ENCODE results near the gene ZNF695. TPM values are rescaled to one million over a fixed set of nuclear protein-coding genes. Genes with fewer than 3 reads are reported as not detected.

ZNF695 gene
- total RNA-seq, 1 experiment from 2014 or later = 0.63 TPM

DNA sequence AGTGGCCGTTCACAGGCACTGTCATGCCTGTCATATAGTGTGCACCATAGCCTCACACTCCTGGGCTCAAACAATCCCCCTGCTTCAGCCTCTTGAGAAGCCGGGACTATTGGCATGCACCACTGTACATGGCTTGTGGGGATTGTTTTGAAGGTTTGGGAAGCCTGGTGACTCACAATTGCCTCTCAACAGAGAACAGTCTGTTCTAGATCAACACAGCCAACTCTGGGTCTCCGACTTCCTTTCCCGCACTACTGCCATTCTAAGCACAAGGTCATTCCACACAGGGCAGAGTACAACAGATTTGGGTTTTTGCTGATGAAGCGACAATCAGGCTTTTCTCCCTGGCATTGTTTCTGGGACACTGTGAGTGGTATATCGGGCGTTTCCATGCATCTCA lies 60.6 kb downstream of the ZNF695 start:
- Histone ChIP-seq H3K4me2 (ENCODE audit: low read depth, low read length, poor library complexity, severe bottlenecking) (no peak overlapping the region), H3K9me3 (ENCODE audit: low read length) (no peaks in the 10 kb centered on the region), H3K36me3 (ENCODE audit: insufficient read depth, low read length) (no peaks in the 10 kb centered on the region), H3K4me1 (ENCODE audit: low read length) (peaks cover 12% of the 10 kb centered on the region), H3K27ac (ENCODE audit: low read length) (no peak overlapping the region), H3K4me3 (ENCODE audit: low read length) (no peak overlapping the region), H2AFZ (ENCODE audit: low read length) (no peak overlapping the region), H3K9ac (ENCODE audit: low read length) (no peak overlapping the region), H3K27me3 (ENCODE audit: low read length) (no peaks in the 10 kb centered on the region), H4K20me1 (ENCODE audit: insufficient read depth, low read depth, low read length) (no peaks in the 10 kb centered on the region), H3K79me2 (ENCODE audit: low read length) (no peaks in the 10 kb centered on the region), H3K9me2 (replicated peaks; ENCODE audit: insufficient read depth, low read length) (no peaks in the 10 kb centered on the region)
- DNase-seq = no peak

DNA sequence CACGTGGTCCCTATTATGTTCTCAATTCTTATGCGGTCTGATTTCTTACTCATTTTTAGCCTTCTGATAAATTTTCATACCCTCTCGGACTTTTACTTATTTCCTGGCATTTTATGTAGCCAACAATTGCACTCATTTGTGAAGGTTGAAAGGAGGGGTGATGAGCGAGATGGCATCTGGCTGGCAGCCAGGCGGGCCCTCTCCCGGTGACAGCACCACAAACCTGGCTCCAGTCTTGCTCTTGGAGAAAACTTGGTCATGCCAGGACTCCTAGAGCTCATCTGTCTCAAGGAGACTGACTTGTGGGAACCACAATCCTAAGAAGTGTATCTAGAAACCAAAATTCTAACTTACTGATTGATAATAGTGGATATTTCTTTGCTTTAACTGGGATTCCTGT lies 61.5 kb downstream of the ZNF695 start:
- H3K9me3 ChIP-seq (ENCODE audit: low read length) = no peaks in the 10 kb centered on the region
- no peak overlapping the region for H3K4me3 ChIP-seq (ENCODE audit: low read length)
- no peaks in the 10 kb centered on the region for H3K36me3 ChIP-seq (ENCODE audit: insufficient read depth, low read length)
- no peak for DNase-seq
- no peaks in the 10 kb centered on the region for H3K27me3 ChIP-seq (ENCODE audit: low read length)
- H3K4me1 ChIP-seq (ENCODE audit: low read length) = peaks cover 12% of the 10 kb centered on the region
- H3K4me2 ChIP-seq (ENCODE audit: low read depth, low read length, poor library complexity, severe bottlenecking) = no peak overlapping the region
- H2AFZ ChIP-seq (ENCODE audit: low read length) = no peak overlapping the region
- no peaks in the 10 kb centered on the region for H4K20me1 ChIP-seq (ENCODE audit: insufficient read depth, low read depth, low read length)
- no peak overlapping the region for H3K27ac ChIP-seq (ENCODE audit: low read length)
- H3K9ac ChIP-seq (ENCODE audit: low read length) = no peak overlapping the region
- no peaks in the 10 kb centered on the region for H3K9me2 ChIP-seq (replicated peaks; ENCODE audit: insufficient read depth, low read length)
- H3K79me2 ChIP-seq (ENCODE audit: low read length) = no peaks in the 10 kb centered on the region

Other genes with a start within 250 kb of the ZNF695 start
- gene AHCTF1, start 76.1 kb downstream of the ZNF695 start, total RNA-seq (2014; rRNA removed; shearing (Covaris generic); ENCODE audit: low replicate concordance) = 32.6 and 44.2 TPM in 2 replicates
- 5.7 and 20.0 TPM in 2 replicates for gene ZNF670, start 70.8 kb upstream of the ZNF695 start, total RNA-seq (2014; rRNA removed; shearing (Covaris generic); ENCODE audit: low replicate concordance)
- gene ZNF669, start 96.3 kb upstream of the ZNF695 start, total RNA-seq (2014; rRNA removed; shearing (Covaris generic); ENCODE audit: low replicate concordance) = 8.4 and 22.3 TPM in 2 replicates
- gene ZNF124, start 164.0 kb upstream of the ZNF695 start, total RNA-seq (2014; rRNA removed; shearing (Covaris generic); ENCODE audit: low replicate concordance) = 46.0 and 75.6 TPM in 2 replicates
- not detected in 2 replicates for gene VN1R5, start 248.0 kb upstream of the ZNF695 start, total RNA-seq (2014; rRNA removed; shearing (Covaris generic); ENCODE audit: low replicate concordance)